CD4-positive, alpha-beta T cell treated with Interferon gamma for 1 hour (primary cell): ENCODE measurements around the gene SLC23A2.
"Not testable (repeated sequence)": the region's sequence is repeated elsewhere in the genome, so short reads cannot be mapped to it uniquely, and the experiment has no call there.

Experiments used
- DNase-seq: peaks from one replicate; pipeline ENCODE4 v3.0.0-alpha.2; 2020

The SLC23A2 gene

DNA sequence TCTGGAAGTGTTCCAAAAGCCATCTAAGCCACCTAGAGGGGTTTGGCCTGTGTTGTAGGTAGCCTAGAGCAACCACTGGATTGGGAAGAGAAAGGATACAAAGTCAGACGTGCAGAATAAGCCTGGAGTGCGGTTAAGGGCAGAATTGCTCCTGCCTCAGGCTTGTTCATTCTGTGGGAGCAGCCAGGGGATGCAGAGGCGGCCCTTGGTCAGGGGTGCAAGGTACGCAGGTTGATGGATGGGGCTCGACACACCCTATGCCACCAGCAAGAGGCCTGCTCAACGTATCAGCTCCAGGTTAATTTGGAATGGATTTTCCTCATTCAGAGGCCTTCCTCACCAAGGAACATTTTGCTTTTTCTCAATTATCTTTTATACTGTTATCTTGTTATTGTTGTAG, 129.8 kb downstream of the SLC23A2 start:
- no peak for DNase-seq

GRCh38 chr20:4870906-4871305, 130.4 kb downstream of the SLC23A2 start:
- DNase-seq, result no peak

DNA sequence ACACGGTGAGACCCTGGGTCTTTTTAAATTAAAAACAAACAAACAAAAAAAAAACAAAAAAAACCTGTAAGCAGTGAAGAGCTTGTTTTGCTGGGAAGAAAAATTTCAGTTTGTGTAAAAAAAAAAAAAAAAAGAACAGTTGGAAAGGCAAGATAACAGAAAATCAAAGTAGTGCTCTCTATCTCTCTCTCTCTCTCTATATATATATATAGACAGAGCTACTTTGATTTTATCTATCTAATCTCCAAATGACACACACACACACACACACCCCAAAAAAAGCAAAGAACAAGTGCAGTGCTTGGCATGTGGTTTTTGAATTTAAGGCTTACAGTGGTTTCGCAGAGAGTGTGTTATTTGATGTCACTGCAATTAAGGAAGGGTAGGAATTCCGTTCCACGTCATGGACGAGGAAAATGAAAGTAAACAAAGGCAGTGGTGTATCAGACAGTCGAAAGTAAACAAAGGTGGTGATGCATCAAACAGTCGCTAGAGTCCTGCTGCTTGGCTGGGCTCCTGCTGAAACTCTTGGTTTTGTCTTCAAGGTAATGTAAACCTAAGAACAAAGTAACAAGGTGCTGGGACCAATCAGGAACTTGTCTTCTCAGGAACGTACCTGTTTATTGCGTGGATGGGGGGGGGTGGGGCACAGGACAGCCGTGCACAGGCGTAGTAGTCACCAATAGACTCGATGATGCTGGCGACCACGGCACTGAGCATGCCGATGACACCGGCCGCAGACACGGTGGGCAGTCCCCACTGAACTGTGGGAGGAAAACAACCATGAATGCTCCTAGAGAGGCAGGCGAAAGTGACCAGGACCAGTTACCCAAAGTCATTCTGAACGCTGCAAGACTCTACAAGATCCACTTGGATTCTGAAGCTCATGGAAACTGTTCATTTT, 131.8 kb downstream of the SLC23A2 start:
- DNase-seq, result no peak

GRCh38 chr20:4867051-4867450, 134.3 kb downstream of the SLC23A2 start:
- no peak for DNase-seq

DNA sequence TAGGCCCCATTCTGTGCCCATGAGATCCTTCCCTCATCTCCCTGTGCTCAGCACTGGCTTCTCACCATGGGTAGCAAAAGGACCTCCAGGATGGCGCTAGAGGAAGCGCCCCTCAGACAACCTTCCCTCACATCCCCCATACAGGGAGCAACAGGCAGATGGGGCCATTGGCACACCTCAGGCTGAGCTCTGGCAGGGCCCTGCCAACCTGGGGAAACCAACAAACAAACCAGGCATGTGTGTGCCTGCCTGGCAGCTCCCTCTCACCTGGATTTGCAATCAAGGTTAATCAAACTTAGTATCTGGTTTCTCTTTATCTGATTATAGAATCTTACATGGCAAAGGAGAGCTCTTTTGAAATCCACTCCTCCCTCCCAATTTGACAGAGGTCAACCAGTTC, 134.9 kb downstream of the SLC23A2 start:
- no peak for DNase-seq

GRCh38 chr20:4864311-4864752, 137.0 kb downstream of the SLC23A2 start:
- DNase-seq, result no peak

GRCh38 chr20:4862661-4863060, 138.6 kb downstream of the SLC23A2 start:
- DNase-seq, result no peak

- no peak for DNase-seq
These were observed 139.3 kb downstream of the SLC23A2 start for GRCh38 chr20:4861961-4862360.

GRCh38 chr20:4858000-4858399, 143.3 kb downstream of the SLC23A2 start:
- no peak for DNase-seq

GRCh38 chr20:4856022-4856755, 145.1 kb downstream of the SLC23A2 start:
- DNase-seq, result no peak

DNA sequence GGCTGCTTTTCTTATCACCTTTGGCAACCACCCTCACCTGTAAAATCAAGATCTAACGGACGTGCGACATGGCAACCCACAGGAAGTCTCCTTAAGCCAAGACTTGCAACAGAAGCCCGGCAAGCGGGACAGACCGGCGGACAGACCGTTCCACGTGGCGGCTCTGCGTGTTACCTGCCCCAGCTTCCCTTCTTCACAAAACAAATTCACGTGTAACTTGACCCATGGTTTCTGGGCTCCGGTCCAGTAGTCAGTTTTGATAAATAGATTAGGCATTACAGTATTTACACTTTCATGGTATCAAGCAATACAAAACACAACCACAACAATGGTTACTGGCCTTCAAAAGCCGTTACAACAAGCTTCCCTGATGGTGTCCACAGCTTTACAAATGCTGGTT, 145.8 kb downstream of the SLC23A2 start:
- DNase-seq, result no peak

- DNase-seq, result no peak
These were observed 146.2 kb downstream of the SLC23A2 start for GRCh38 chr20:4855097-4855496.

DNA sequence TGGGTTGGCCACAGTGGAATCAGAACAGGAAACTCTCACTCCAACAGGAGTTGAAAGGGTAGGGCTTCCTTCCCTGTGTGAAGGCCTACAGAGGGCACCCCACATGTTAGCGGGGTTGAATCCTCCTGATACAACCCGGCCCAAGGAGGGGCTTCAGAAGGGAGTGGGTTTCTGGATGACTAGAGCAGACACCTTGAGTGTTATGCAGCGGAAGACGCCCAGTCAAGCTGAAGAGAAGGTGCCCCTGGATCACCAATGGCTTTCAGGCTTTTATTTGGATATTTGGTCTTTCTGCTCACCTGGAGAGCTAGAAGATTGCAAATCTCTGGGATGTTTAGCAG, 146.8 kb downstream of the SLC23A2 start:
- DNase-seq, result no peak

DNA sequence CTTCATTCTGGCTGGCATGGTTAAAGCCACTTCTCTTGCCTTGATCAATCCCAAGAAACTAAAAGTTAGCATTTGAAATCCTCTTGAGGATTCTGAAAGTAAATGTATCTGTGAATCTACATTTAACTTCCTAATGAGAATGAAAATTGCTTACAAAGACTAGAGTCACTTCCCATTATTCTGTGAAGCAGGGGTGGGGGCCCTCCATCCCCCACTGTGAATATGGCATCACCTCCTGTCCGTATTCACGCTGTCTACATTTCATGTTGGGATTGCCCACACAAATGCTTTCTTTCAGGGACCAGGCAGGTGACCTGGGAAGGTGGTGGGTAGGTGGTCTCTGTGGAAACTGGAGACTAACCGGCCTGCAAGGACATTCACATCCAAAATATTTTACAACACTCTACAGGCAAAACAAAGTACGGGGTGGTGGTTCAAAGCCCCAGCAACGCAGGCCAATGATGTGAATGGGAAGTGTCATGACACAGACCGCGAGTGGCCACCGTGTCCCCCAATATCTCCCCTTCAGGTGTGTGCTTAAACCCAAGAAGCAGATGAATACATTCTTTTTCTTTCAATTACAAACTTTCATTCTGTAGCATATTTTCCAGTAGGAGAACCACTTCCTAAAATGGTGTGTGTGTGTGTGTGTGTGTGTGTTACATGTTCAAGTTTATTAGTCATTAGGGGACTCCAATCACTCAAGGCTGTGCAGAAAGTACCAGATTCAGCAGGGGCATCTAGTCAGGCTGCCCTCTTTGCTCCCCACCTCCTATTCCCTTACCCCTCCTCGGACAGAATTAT, 147.4 kb downstream of the SLC23A2 start:
- DNase-seq, result no peak

DNA sequence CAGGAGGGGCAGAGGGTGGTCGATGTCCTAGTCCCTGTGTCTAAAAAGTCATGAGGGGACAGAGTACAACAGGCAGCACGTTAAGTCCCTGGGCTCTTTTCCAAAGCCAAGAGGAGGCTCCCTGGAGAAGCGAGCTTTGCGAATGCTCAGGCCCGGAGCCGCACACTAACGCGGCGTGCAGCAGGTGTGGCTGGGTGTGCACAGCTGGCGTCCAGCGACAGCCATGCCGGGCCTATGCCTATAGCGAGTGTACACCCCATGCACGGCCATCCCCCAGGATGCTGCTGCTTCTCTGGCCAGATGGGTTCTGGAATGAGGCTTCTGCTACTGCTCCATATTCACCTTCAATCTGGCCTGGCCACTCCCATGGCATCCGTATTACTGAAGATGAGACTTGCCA, 148.3 kb downstream of the SLC23A2 start:
- DNase-seq, result no peak

DNA sequence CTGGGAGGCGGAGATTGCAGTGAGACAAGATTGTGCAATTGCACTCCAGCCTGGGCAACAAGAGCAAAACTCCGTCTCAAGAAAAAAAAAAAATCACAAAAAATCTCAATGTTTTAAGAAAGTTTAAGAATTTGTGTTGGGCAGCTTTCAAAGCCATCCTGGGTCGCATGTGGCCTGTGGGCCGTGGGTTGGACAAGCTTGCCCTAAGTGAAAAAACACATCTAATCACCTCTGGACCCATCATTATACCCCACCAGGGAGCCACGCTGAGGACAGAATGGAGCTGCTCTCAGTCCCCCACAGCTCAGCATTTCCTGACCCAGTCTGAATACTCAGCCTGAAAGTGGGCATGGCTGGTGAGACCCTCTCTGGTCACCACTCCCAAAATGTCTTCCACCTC, 150.3 kb downstream of the SLC23A2 start:
- no peak for DNase-seq

GRCh38 chr20:4848829-4849228, 152.5 kb downstream of the SLC23A2 start:
- not testable (repeated sequence) for DNase-seq

- no peak for DNase-seq
These were observed 153.3 kb downstream of the SLC23A2 start for GRCh38 chr20:4848041-4848440.

DNA sequence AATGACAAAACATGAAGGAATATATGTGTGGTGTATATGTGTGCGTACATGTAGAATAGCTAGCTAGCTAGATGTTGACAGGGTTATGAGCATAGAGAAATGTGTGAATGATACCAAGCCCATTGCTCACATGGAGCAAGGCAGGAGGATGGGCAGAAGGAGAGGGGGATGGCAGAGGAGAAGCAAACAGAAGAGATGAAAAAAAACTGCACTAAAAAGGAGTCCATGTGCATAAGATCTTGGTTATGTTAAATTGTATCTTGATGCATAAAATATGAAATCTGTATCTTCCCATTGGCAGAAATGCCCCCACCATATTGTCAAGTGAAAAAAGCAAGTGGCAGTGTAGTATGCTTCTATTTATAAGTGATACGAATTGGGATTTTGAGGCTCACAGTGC, 154.5 kb downstream of the SLC23A2 start:
- DNase-seq, result no peak

DNA sequence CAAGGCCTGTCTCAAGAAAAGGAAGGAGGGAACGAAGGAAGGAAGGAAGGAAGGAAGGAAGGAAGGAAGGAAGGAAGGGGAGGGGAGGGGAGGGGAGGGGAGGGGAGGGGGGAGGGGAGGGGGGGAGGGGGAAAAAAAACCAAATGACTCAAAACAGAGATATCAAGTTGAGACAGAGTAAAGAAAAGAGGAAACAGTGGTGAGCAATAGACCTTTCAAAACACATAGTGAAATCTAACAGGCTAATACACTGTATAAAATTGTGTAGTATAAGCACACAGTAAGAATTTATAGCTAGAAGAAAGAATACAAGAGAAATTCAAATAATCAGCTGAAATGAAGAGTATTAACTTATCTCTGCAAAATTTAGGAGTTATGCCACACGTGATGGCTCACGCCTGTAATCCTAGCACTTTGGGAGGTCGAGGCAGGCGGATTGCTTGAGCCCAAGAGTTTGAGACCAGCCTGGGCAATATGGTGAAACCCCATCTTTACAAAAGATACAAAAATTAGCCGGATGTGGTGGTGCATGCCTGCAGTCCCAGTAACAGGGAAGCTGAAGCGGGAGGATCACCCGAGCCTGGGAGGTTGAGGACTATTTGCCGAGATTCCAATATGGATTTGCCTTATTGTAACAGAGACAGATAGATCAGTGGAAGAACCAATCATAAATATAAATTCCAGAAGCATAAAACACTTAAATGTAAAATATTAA, 156.4 kb downstream of the SLC23A2 start:
- DNase-seq, result no peak

- no peak for DNase-seq
These were observed 157.0 kb downstream of the SLC23A2 start for GRCh38 chr20:4844325-4844724.

- no peak for DNase-seq
These were observed 160.5 kb downstream of the SLC23A2 start for GRCh38 chr20:4840801-4841200.

DNA sequence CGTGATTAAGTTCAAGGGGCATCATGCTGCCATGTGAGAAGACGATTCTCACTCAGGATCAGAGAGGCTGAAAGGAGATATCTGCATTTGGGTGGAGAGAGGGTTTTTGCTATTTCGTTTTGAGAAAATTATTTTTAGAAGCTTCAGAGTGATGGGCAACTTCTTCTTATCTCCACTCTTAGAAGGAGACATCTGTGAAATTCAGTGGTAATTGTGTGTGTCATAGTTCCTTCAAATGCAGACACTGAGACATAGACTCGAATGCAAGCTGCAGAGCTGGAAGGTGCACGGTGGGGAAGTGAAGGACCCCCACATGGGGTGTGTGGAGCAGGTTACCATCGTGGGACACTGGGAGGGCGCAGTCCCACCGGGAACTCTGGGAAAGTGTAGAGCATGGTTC, 162.8 kb downstream of the SLC23A2 start:
- DNase-seq, result no peak
